AG09319 (cell line): Measurements from ENCODE around the gene PTPN7.
"Not testable (repeated sequence)": the region's sequence is repeated elsewhere in the genome, so short reads cannot be mapped to it uniquely, and the experiment has no call there.

Experiments used
- DNase-seq: peaks from one replicate; pipeline ENCODE4 v3.0.0-alpha.2; 2010; ENCODE audit warnings: low read depth; ENCODE audit errors: extremely low read depth
- TF ChIP-seq, protein P1 (sequence below): IDR thresholded peaks from 2 replicates; pipeline ENCODE4 v1.5.1; 2011; ENCODE audit warnings: low read depth, mild to moderate bottlenecking, inconsistent platforms, low read length, moderate library complexity

PTPN7 gene

DNA sequence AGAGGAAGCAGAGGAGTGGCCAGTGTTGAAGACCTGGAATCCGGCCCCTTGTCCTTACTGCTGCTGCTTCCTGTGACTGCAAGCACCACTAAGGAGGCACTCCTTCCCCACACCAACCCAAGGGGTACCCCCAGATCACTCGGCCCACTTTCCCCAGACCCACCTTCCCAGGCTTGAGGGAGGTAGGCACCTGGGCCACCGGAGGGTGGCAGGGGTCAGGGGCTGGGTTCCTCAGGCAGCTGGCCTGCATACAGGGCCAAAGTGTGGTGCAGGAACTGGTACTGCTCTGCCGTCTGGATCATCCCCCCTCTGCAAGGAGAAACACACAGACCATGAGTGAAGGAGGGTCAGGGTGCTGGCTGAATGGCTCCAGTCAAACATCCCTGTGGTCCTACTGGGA, 12.0 kb downstream of the PTPN7 start:
- no peak for DNase-seq
- TF ChIP-seq, protein P1, sequence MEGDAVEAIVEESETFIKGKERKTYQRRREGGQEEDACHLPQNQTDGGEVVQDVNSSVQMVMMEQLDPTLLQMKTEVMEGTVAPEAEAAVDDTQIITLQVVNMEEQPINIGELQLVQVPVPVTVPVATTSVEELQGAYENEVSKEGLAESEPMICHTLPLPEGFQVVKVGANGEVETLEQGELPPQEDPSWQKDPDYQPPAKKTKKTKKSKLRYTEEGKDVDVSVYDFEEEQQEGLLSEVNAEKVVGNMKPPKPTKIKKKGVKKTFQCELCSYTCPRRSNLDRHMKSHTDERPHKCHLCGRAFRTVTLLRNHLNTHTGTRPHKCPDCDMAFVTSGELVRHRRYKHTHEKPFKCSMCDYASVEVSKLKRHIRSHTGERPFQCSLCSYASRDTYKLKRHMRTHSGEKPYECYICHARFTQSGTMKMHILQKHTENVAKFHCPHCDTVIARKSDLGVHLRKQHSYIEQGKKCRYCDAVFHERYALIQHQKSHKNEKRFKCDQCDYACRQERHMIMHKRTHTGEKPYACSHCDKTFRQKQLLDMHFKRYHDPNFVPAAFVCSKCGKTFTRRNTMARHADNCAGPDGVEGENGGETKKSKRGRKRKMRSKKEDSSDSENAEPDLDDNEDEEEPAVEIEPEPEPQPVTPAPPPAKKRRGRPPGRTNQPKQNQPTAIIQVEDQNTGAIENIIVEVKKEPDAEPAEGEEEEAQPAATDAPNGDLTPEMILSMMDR, result no peak

DNA sequence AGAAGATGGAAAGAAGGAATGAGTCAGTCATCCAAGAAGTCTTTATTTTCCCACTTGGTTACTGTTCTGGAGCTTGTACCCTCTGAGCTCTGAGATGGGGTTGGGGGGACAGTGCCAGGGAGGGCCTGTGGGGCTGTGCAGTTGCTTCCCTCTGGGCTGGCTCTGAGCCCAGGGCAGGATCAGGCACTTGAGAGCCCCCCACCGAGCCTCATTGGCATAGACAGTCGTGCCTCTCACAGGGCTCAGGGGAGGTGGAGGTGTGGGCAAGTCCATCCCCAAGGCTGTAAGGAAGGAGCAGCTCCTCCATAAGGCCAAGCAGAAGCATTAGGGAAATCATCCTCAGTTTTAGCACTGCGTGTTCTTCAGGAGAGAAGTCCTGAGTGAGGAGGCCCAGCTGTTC, 13.4 kb downstream of the PTPN7 start:
- TF ChIP-seq, protein P1, result no peak

DNA sequence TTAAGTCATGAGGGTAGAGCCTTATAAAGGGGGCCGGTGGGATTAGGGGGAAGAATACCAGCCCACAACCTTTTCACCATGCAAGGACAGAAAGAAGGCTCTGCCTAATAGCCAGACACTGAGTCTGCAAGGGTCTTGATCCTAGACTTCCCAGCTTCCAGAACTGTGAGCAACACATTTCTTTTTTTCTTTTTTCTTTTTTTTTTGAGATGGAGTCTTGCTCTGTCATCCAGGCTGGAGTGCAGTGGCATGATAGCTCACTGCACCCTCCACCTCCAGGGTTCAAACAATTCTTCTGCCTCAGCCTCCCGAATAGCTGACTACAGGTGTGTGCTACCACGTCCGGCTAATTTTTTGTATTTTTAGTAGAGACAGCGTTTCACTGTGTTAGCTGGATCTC, 14.1 kb downstream of the PTPN7 start:
- no peak for DNase-seq
- TF ChIP-seq, protein P1, result no peak

More for the DNA sequence above, 13.4 kb downstream of the PTPN7 start:
- no peak for DNase-seq

DNA sequence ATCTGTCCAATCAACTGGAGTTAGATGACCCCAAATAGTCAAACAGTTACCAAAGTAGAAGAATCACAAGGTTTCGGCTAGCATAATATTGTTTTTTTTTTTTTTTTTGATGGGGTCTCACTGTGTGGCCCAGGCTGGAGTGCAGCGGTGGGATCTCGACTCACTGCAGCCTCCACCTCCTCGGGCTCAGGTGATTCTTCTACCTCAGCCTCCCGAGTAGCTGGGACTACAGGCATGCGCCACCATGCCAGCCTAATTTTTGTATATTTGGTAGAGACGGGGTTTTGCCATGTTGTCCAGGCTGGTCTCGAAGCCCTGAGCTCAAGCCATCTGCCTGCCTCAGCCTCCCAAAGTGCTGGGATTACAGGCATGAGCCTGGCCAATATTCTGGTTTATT, 14.7 kb downstream of the PTPN7 start:
- DNase-seq, result not testable (repeated sequence)

DNA sequence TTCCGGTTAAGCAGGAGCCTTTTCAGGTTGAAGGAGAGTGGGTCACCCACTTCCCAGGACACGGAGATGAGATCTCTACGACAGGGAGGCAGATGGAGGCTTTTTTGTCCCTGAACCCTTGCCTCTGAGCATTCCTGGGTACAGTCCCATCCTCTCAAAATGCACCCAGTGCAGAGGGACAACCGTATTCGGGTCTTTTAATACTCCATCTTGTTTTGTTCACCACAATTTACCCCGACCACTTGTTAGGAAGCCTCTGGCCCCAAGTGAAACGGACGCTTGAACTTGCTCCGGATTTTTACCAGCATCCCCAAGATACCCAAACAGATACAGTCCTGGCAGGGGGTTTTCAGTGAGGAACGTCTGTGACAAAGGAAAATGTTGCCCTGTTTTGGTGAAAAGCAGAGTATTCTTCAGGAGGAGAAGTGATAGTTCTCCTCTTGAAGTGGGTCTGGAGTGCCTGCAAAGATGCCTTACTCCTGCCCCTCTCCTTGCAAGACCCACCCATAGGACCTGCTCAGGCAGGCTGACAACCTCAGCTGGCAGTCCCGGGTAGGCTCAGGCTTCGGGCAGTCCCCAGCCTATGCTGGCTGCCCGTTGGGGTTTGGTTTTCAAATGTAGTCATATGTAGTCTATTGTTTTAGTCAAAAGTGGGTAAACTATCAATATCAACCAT, 15.2 kb downstream of the PTPN7 start:
- DNase-seq, result no peak
- TF ChIP-seq, protein P1, result no peak

DNA sequence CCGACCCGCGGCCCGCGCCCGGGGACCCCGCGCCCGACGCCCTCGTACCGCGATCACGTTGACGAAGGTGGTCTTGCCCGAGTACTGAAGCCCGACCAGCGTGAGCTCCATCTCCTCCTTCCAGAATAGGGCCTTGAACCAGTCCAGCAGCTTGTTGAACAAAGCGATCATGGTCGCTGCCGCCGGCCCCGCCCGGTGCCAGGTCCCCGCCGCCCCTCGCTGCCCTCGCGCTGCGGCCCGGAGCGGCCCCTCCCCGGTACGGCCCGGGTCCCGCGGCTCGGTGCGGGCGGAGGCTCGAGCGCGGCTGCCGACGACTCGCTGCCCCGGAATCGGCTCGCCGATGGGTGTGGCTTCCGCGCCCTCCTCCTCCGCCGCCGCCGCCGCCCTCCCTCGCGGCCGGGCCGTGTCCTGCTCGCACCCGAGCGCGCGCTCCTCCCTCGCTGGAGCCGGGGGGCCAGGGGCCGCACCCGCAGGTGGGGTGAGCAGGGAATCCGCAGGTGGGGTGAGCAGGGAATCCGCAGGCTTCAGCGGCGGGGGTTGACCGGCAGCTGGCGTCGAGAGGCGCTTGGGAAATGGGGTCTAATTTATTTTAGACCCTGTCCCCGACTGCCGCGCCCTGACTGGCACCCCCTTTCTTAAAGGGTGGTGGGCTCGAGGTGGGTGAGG, 15.9 kb downstream of the PTPN7 start, which contains the start of gene ARL8A:
Gene ARL8A (minus strand): TSS at position 336 of the 666 bp plus-strand sequence. CDS start 165 bp downstream, at position 171.
- no peak for DNase-seq
- TF ChIP-seq, protein P1, result no peak

DNA sequence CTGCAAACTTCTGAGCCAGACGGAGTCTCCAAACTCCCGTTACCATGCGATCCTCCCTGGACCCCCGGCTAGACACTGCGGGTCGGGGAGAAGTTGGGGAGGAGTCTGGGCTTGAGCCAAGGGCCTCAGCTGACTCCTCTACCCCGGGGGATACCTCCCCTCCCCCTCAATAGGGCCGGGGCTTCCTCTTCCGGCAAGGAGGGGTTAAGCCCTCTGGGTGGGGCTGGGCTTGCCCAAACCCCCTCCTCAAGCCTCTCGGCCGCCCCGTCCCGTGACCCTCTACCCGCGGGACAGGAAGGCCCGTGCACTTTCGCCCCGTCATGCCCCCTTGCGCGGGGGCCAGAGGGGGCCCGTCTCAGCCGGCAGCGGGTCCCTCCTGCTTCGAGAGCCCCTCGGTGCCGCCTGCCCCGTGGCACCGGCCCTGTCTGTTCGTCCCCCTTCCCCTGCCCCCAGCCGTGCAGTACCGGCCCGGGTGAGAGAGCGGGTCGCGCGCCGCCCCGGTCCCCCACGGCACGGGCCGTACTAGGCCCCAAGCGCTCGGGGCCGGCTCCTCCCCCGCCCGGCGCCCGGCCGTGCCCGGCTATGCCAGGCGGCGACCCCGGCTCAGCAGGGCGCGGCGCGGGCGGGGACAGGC, 16.5 kb downstream of the PTPN7 start:
- TF ChIP-seq, protein P1, result no peak
- no peak for DNase-seq
